ENCODE data around the gene PKDCC.

- TF ChIP-seq EZH2 (IDR thresholded peaks at IDR 0.05; ENCODE audit: low read depth): no peak
- TF ChIP-seq, protein P1, sequence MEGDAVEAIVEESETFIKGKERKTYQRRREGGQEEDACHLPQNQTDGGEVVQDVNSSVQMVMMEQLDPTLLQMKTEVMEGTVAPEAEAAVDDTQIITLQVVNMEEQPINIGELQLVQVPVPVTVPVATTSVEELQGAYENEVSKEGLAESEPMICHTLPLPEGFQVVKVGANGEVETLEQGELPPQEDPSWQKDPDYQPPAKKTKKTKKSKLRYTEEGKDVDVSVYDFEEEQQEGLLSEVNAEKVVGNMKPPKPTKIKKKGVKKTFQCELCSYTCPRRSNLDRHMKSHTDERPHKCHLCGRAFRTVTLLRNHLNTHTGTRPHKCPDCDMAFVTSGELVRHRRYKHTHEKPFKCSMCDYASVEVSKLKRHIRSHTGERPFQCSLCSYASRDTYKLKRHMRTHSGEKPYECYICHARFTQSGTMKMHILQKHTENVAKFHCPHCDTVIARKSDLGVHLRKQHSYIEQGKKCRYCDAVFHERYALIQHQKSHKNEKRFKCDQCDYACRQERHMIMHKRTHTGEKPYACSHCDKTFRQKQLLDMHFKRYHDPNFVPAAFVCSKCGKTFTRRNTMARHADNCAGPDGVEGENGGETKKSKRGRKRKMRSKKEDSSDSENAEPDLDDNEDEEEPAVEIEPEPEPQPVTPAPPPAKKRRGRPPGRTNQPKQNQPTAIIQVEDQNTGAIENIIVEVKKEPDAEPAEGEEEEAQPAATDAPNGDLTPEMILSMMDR (conservative IDR thresholded peaks at IDR 0.05): no peak
These were observed 51.8 kb downstream of the PKDCC start for GRCh38 chr2:42099438-42100173.
